A549 (cell line): Measurements from ENCODE around the gene PDGFA. TPM values are rescaled to one million over a fixed set of nuclear protein-coding genes. Genes with fewer than 3 reads are reported as not detected.

Source experiments
- ATAC-seq, 2 experiments: fragments of 200-7000 bp in 1 of 2; fragments of >200 bp in 1 of 2; cut with Nextera tagmentation in 1 of 2; cut with Tn5 transposase in 1 of 2; 3 replicates each; pipeline versions ENCODE4 v1.8.0 to v1.9.1; 2018 to 2020; ENCODE audit warnings: mild to moderate bottlenecking in 1 of 2, moderate library complexity in 1 of 2
- CTCF ChIA-PET: fragments of 300-600 bp; sonication (Branson Sonifier 250); formaldehyde crosslinking; extraction: SDS; loops from one replicate; lab custom pipeline; 2021; ENCODE audit warnings: antibody characterized with exemption, inconsistent platforms; lab: Yijun Ruan, JAX
- POLR2A ChIA-PET: fragments of 350-600 bp; formaldehyde crosslinking; extraction: SDS; loops from one replicate; lab custom pipeline; 2021; ENCODE audit warnings: antibody characterized with exemption, inconsistent platforms; lab: Yijun Ruan, JAX
- DNase-seq, 2 experiments: peaks; one replicate each; pipeline versions ENCODE4 v3.0.0 to v3.0.0-alpha.2; 2011 to 2016; ENCODE audit warnings: low read depth in 1 of 2, low spot score in 1 of 2
- FAIRE-seq: peaks from 2 replicates; lab custom pipeline; 2011; peaks lifted over from hg19 to GRCh38; lab: Jason Lieb, UNC
- H3K27ac ChIP-seq, 2 experiments: fragments of >200 bp; sonication (Bioruptor Twin); formaldehyde crosslinking; 3 replicates each; pipeline ENCODE4 v1.5.1; 2016 to 2017
- H3K4me1 ChIP-seq: fragments of >200 bp; sonication (Bioruptor Twin); formaldehyde crosslinking; 3 replicates; pipeline ENCODE4 v1.6.1; 2016
- H3K4me2 ChIP-seq: fragments of >200 bp; sonication (Bioruptor Twin); formaldehyde crosslinking; 3 replicates; pipeline ENCODE4 v1.6.1; 2016
- H3K4me3 ChIP-seq: fragments of >200 bp; sonication (Bioruptor Twin); formaldehyde crosslinking; 3 replicates; pipeline ENCODE4 v1.5.1; 2016
- H3K9me3 ChIP-seq: fragments of >200 bp; sonication (Bioruptor Twin); formaldehyde crosslinking; 3 replicates; pipeline ENCODE4 v1.6.1; 2016
- ATOH8 ChIP-seq: fragments of 250-450 bp; sonication (Bioruptor Pico); IDR thresholded peaks from 2 replicates; pipeline ENCODE4 v1.5.0; 2020; ENCODE audit warnings: low read depth, mild to moderate bottlenecking, moderate library complexity
- BCL3 ChIP-seq: fragments of >200 bp; sonication (Bioruptor Twin); formaldehyde crosslinking; IDR thresholded peaks from 3 replicates; pipeline ENCODE4 v1.6.1; 2016
- CHD2 ChIP-seq: fragments of 150-350 bp; IDR thresholded peaks from 2 replicates; pipeline ENCODE4 v1.6.1; 2014; ENCODE audit warnings: low read length; ENCODE audit not compliant: partially characterized antibody
- HEYL ChIP-seq: fragments of 250-450 bp; sonication (Bioruptor Pico); IDR thresholded peaks from 2 replicates; pipeline ENCODE4 v1.8.0; 2021; ENCODE audit warnings: mild to moderate bottlenecking, moderate library complexity
- HOXA7 ChIP-seq: fragments of 250-450 bp; sonication (Bioruptor Pico); IDR thresholded peaks from 2 replicates; pipeline ENCODE4 v1.5.0; 2020; ENCODE audit warnings: mild to moderate bottlenecking, moderate library complexity
- JUN ChIP-seq, 2 experiments: fragments of >200 bp; sonication (Bioruptor Twin); formaldehyde crosslinking; IDR thresholded peaks; 2 replicates in 1 of 2; 3 replicates in 1 of 2; pipeline ENCODE4 v1.6.1; 2016 to 2017
- JUNB ChIP-seq: fragments of >200 bp; sonication (Bioruptor Twin); formaldehyde crosslinking; IDR thresholded peaks from 2 replicates; pipeline ENCODE4 v1.6.1; 2016
- KDM5A ChIP-seq: fragments of 200-600 bp; sonication (generic); IDR thresholded peaks from 2 replicates; pipeline ENCODE4 v1.6.1; 2016; ENCODE audit warnings: antibody characterized with exemption, mild to moderate bottlenecking
- MAZ ChIP-seq: fragments of 150-350 bp; IDR thresholded peaks from 2 replicates; pipeline ENCODE4 v1.6.1; 2014; ENCODE audit warnings: antibody characterized with exemption, low read depth, low read length, borderline replicate concordance
- NR3C1 ChIP-seq: fragments of >200 bp; sonication (Bioruptor Twin); formaldehyde crosslinking; IDR thresholded peaks from 3 replicates; pipeline ENCODE4 v1.6.1; 2017
- RCOR1 ChIP-seq: fragments of 150-350 bp; IDR thresholded peaks from 2 replicates; pipeline ENCODE4 v1.6.1; 2014; ENCODE audit warnings: antibody characterized with exemption, low read length, low read depth
- REST ChIP-seq: fragments of 200-600 bp; sonication (generic); IDR thresholded peaks from 2 replicates; pipeline ENCODE4 v1.6.1; 2016; ENCODE audit warnings: antibody characterized with exemption, mild to moderate bottlenecking, moderate library complexity
- ZFP36 ChIP-seq: fragments of 450-650 bp; IDR thresholded peaks from 2 replicates; pipeline ENCODE4 v1.6.1; 2014; ENCODE audit warnings: borderline replicate concordance; ENCODE audit not compliant: partially characterized antibody
- ZSCAN20 ChIP-seq: fragments of 250-450 bp; sonication (Bioruptor Pico); IDR thresholded peaks from 2 replicates; pipeline ENCODE4 v1.8.0; 2022; ENCODE audit warnings: mild to moderate bottlenecking, moderate library complexity
- WGBS: methylation state at CpG from one replicate; pipeline ENCODE4 v1.1.6; 2017; ENCODE audit errors: missing lambda C conversion rate; 5-methylcytosine and 5-hydroxymethylcytosine counted together
- polyA plus RNA-seq, 4 experiments: library from polyadenylated mRNA; depleted of rRNA in 3 of 4; stranded (reverse); fragments of >200 nt; fragmentation: RNase III in 1 of 4; extraction: RNeasy Plus Mini Kit Qiagen cat#74134 plus additional on column Dnase treatment in 1 of 4; gene quantifications; 2 replicates in 3 of 4; 3 replicates in 1 of 4; pipeline ENCODE4 v1.2.3, GENCODE V29; 2011 to 2017
- TF ChIP-seq, protein P1 (sequence below): fragments of 250-450 bp; sonication (Bioruptor Pico); IDR thresholded peaks from 2 replicates; pipeline ENCODE4 v1.5.0; 2021; ENCODE audit warnings: mild to moderate bottlenecking, moderate library complexity, borderline replicate concordance
- TF ChIP-seq, protein P2 (sequence below): IDR thresholded peaks from 2 replicates; pipeline ENCODE4 v1.6.1; 2012

The PDGFA gene
- polyA plus RNA-seq, 2 of the 4 experiments (the other 2 are of a cell fraction): 12.8 to 14.9 TPM

DNA sequence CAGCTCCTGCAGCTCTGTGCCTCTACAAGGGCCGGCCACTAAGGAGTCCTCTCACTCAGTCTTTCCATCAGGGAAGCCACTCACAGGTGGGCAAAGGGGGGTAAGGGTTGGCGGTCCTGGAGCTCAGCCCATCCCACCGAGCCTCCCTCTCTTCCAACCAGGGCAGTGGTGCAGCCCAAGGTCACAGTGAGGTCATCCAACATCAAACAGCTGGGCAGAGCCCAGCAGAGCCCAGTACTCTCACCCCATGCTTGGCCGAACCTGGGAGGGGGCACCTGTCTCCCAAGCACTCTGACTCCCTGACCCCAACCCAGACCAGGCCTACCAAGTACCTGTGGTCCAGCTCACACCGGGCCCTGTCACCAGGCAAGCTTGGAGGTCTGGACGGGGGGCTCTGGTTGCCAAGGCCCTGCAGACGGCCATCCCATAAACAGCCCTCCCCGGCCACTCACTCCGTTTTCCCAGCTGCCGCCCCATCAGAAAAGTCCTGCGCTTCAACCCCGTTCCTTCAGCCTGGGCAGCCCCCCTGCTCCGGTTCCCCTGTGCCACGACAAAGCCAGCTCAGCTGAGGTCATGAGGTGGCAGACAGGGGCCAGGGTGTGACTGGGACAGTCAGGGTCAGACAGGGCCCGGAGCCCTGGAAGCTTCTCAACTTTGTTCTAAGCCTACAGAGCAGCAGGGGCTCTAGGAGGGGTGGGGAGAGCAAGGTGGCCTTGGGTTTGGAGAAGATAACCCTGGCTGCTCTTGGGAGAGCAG is 27.5 kb downstream of the PDGFA start:
- no peak for FAIRE-seq
- H3K4me3 ChIP-seq: no peak overlapping the region
- H3K9me3 ChIP-seq: no peaks in the 10 kb centered on the region
- no peak for TF ChIP-seq MAZ
- TF ChIP-seq, protein P1, sequence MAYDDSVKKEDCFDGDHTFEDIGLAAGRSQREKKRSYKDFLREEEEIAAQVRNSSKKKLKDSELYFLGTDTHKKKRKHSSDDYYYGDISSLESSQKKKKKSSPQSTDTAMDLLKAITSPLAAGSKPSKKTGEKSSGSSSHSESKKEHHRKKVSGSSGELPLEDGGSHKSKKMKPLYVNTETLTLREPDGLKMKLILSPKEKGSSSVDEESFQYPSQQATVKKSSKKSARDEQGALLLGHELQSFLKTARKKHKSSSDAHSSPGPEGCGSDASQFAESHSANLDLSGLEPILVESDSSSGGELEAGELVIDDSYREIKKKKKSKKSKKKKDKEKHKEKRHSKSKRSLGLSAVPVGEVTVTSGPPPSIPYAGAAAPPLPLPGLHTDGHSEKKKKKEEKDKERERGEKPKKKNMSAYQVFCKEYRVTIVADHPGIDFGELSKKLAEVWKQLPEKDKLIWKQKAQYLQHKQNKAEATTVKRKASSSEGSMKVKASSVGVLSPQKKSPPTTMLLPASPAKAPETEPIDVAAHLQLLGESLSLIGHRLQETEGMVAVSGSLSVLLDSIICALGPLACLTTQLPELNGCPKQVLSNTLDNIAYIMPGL (CRISPR knock-in tag): no peak
- POLR2A ChIA-PET: no interaction called here
- no peak overlapping the region for H3K4me2 ChIP-seq
- ATAC-seq: no peak
- DNase-seq: no peak
- no peak overlapping the region for H3K27ac ChIP-seq
- no peaks in the 10 kb centered on the region for H3K4me1 ChIP-seq
- 73% methylated on average over 15 of the region's 15 CpGs for WGBS
- CTCF ChIA-PET: interaction anchor here (0.6 to 1.4 kb wide), 2 partner anchors 11 to 108 kb away, joined by 3 read pairs; no protein-coding TSS in a partner anchor

DNA sequence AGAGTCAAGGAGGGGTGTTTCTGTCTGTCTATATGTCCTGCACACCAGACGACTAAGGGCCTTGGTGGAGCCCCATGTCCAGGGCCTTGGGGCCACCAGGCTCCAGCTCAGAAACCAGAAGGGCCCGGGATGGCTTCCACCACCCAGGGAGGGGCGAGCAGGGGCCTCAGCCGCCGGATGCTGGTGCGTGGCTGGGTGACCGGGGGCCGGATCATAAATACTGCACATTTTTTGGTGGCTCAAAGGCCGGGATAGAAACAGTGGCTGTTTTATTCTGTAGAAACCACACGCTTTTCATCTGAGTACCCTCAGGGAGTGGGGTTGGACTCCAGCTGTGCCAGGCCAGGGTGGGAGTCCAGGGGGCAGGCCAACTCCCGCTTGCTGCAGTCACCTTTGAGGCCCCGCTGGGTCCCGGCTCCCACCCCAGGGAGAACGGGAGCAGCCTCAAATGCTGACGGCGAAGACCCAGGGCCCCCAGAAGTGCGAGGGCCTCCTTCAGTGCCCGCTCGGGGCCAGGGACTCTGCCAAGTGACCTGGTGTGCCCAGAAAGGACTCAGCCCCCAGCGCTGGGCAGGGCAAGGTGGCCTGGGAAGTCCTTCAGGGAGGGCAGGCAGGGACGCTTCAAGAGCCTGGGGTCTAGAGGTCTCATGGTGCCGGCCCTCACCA is 28.2 kb downstream of the PDGFA start:
- TF ChIP-seq NR3C1: no peak
- TF ChIP-seq JUN (IDR thresholded peaks at IDR 0.05): no peak
- TF ChIP-seq ZFP36: no peak
- TF ChIP-seq BCL3: no peak
- no peak for TF ChIP-seq JUNB
- no peak for TF ChIP-seq ZSCAN20 (CRISPR knock-in tag)
- no peak for TF ChIP-seq ATOH8 (CRISPR knock-in tag)
- Histone ChIP-seq H3K4me3 (no peak overlapping the region), H3K9me3 (no peaks in the 10 kb centered on the region), H3K27ac (no peak overlapping the region; a peak in 1 of 6 replicates), H3K4me1 (no peaks in the 10 kb centered on the region), H3K4me2 (no peak overlapping the region)
- DNase-seq: no peak
- 75% methylated on average over 19 of the region's 22 CpGs for WGBS
- no peak for FAIRE-seq
- ChIA-PET CTCF (no interaction called here), POLR2A (no interaction called here)
- peak in 1 of 2 experiments; percentile 19; a peak in 2 of 6 replicates for ATAC-seq

GRCh38 chr7:490461-491291 is 29.0 kb downstream of the PDGFA start:
- FAIRE-seq (no peak), DNase-seq (no peak), ATAC-seq (peak in 1 of 2 experiments; percentile 24; a peak in 3 of 6 replicates)
- WGBS: 71% methylated on average over 15 of the region's 18 CpGs
- ChIA-PET POLR2A (no interaction called here), CTCF (interaction anchor here (1.4 kb wide), 1 partner anchor 29 kb away, joined by 3 read pairs; the partner anchor contains the start of gene PDGFA)
- Histone ChIP-seq H3K4me3 (no peak overlapping the region), H3K4me2 (no peak overlapping the region), H3K27ac (no peak overlapping the region; a peak in 1 of 6 replicates), H3K9me3 (no peaks in the 10 kb centered on the region), H3K4me1 (no peaks in the 10 kb centered on the region)
- TF ChIP-seq, protein P2, sequence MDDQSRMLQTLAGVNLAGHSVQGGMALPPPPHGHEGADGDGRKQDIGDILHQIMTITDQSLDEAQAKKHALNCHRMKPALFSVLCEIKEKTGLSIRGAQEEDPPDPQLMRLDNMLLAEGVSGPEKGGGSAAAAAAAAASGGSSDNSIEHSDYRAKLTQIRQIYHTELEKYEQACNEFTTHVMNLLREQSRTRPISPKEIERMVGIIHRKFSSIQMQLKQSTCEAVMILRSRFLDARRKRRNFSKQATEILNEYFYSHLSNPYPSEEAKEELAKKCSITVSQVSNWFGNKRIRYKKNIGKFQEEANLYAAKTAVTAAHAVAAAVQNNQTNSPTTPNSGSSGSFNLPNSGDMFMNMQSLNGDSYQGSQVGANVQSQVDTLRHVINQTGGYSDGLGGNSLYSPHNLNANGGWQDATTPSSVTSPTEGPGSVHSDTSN: no peak
- TF ChIP-seq ZFP36: no peak
- no peak for TF ChIP-seq KDM5A
- no peak for TF ChIP-seq HOXA7
- no peak for TF ChIP-seq HEYL
- no peak for TF ChIP-seq REST
- no peak for TF ChIP-seq ZSCAN20 (CRISPR knock-in tag)
- TF ChIP-seq CHD2: no peak
- TF ChIP-seq ATOH8 (CRISPR knock-in tag): no peak
- TF ChIP-seq RCOR1: no peak
